Breast epithelium (tissue), 4 donors: Measurements from ENCODE around the gene PSMB5. TPM values are rescaled to one million over a fixed set of nuclear protein-coding genes. Genes with fewer than 3 reads are reported as not detected.

ENCODE experiments used
- DNase-seq, 2 donors: peaks; one replicate each; pipeline ENCODE4 v3.0.0-alpha.2; 2019; ENCODE audit warnings: low spot score in 2 of 2
- H3K27ac ChIP-seq, 2 donors: fragments of 200-600 bp; sonication (generic) in 1 of 2; one replicate each; pipeline ENCODE4 v1.5.1; 2016 to 2019; ENCODE audit warnings: mild to moderate bottlenecking in 1 of 2
- H3K27me3 ChIP-seq, 2 donors: fragments of 200-600 bp; sonication (generic) in 1 of 2; one replicate each; pipeline versions ENCODE4 v1.5.1 to v1.6.0; 2017 to 2019; ENCODE audit warnings: control low read depth in 1 of 2, mild to moderate bottlenecking in 1 of 2
- H3K36me3 ChIP-seq: fragments of 200-600 bp; one replicate; pipeline ENCODE4 v1.5.1; 2019
- H3K4me1 ChIP-seq, 2 donors: fragments of 200-600 bp; sonication (generic); one replicate each; pipeline ENCODE4 v1.5.1; 2016 to 2019; ENCODE audit warnings: control low read depth in 1 of 2
- H3K4me3 ChIP-seq, 3 donors: fragments of 200-600 bp; sonication (generic); 1 replicate in 2 of 3; 2 replicates in 1 of 3; pipeline ENCODE4 v1.5.1; 2016 to 2019; ENCODE audit warnings: mild to moderate bottlenecking in 3 of 3, moderate library complexity in 2 of 3
- H3K9me3 ChIP-seq, 2 donors: fragments of 200-600 bp; sonication (generic) in 1 of 2; one replicate each; pipeline ENCODE4 v1.5.1; 2016 to 2019; ENCODE audit warnings: control low read depth in 1 of 2
- CTCF ChIP-seq, 3 donors: fragments of 450-650 bp; IDR thresholded peaks; one replicate each; pipeline ENCODE4 v1.5.1; 2016 to 2017; ENCODE audit warnings: antibody characterized with exemption in 3 of 3, mild to moderate bottlenecking in 3 of 3, moderate library complexity in 3 of 3
- POLR2A ChIP-seq: fragments of 450-650 bp; IDR thresholded peaks from one replicate; pipeline ENCODE4 v1.6.1; 2016; ENCODE audit warnings: antibody characterized with exemption, mild to moderate bottlenecking, moderate library complexity
- POLR2AphosphoS5 ChIP-seq, 3 donors: sonication (generic); formaldehyde crosslinking; IDR thresholded peaks; one replicate each; pipeline ENCODE4 v1.6.1; 2017; ENCODE audit warnings: antibody characterized with exemption in 3 of 3
- intact Hi-C: fragments of 100-400 bp; cut with DNase I; formaldehyde crosslinking; loops from one replicate; pipeline ENCODE4 v1.15.1; 2023; ENCODE audit warnings: low total_unique reads
- total RNA-seq, 3 donors: library from RNA; depleted of rRNA; stranded (reverse); fragments of >200 nt; gene quantifications; one replicate each; pipeline ENCODE4 v1.1.0, GENCODE V29; 2016

The PSMB5 gene
- total RNA-seq, 3 donors from 2014 or later: 120 to 144 (median 129) TPM

GRCh38 chr14:23047034-23047634, 12.4 kb upstream of the PSMB5 start:
- intact Hi-C loops: no loop called here
- H3K27ac ChIP-seq: no peak overlapping the region
- DNase-seq: no peak

GRCh38 chr14:23045419-23046357, 11.0 kb upstream of the PSMB5 start:
- DNase-seq: no peak
- Histone ChIP-seq H3K27me3 (no peaks in the 10 kb centered on the region), H3K4me1 (no peaks in the 10 kb centered on the region), H3K36me3 (no peaks in the 10 kb centered on the region), H3K27ac (no peak overlapping the region), H3K9me3 (no peaks in the 10 kb centered on the region), H3K4me3 (no peak overlapping the region)
- TF ChIP-seq POLR2A (no peak), CTCF (IDR thresholded peaks at IDR 0.05) (no peak), POLR2AphosphoS5 (IDR thresholded peaks at IDR 0.05) (no peak)
- intact Hi-C loops: no loop called here

More at GRCh38 chr14:23047034-23047634, 12.4 kb upstream of the PSMB5 start:
- Histone ChIP-seq H3K4me1 (no peaks in the 10 kb centered on the region), H3K4me3 (no peak overlapping the region), H3K36me3 (no peaks in the 10 kb centered on the region), H3K27me3 (no peaks in the 10 kb centered on the region), H3K9me3 (no peaks in the 10 kb centered on the region)
- no peak for TF ChIP-seq POLR2AphosphoS5 (IDR thresholded peaks at IDR 0.05)
- TF ChIP-seq CTCF (IDR thresholded peaks at IDR 0.05): no peak
- TF ChIP-seq POLR2A: no peak

- H3K27me3 ChIP-seq: no peaks in the 10 kb centered on the region
- no peak for DNase-seq
- H3K4me3 ChIP-seq: no peak overlapping the region
- no peaks in the 10 kb centered on the region for H3K9me3 ChIP-seq
- no peak overlapping the region for H3K27ac ChIP-seq
- intact Hi-C loops: no loop called here
- no peaks in the 10 kb centered on the region for H3K36me3 ChIP-seq
- no peaks in the 10 kb centered on the region for H3K4me1 ChIP-seq
- TF ChIP-seq CTCF (IDR thresholded peaks at IDR 0.05): no peak
- no peak for TF ChIP-seq POLR2A
- no peak for TF ChIP-seq POLR2AphosphoS5 (IDR thresholded peaks at IDR 0.05)
These were observed 10.1 kb upstream of the PSMB5 start for GRCh38 chr14:23044840-23045239.

- Histone ChIP-seq H3K27ac (no peak overlapping the region), H3K9me3 (no peaks in the 10 kb centered on the region), H3K27me3 (no peaks in the 10 kb centered on the region), H3K4me1 (no peaks in the 10 kb centered on the region), H3K36me3 (no peaks in the 10 kb centered on the region), H3K4me3 (no peak overlapping the region)
- intact Hi-C loops: no loop called here
- no peak for TF ChIP-seq POLR2AphosphoS5 (IDR thresholded peaks at IDR 0.05)
- no peak for TF ChIP-seq CTCF (IDR thresholded peaks at IDR 0.05)
- no peak for TF ChIP-seq POLR2A
- DNase-seq: no peak
These were observed 9.1 kb upstream of the PSMB5 start for GRCh38 chr14:23043754-23044153.

GRCh38 chr14:23043145-23043544, 8.4 kb upstream of the PSMB5 start:
- Histone ChIP-seq H3K4me3 (no peak overlapping the region), H3K9me3 (no peaks in the 10 kb centered on the region), H3K36me3 (no peaks in the 10 kb centered on the region), H3K27me3 (no peaks in the 10 kb centered on the region), H3K27ac (no peak overlapping the region), H3K4me1 (no peaks in the 10 kb centered on the region)
- intact Hi-C loops: no loop called here
- no peak for DNase-seq
- TF ChIP-seq POLR2A (no peak), POLR2AphosphoS5 (IDR thresholded peaks at IDR 0.05) (no peak), CTCF (IDR thresholded peaks at IDR 0.05) (no peak)
